ENCODE results near the gene RASAL3.

GRCh38 chr19:15426485-15427349 lies 37.6 kb downstream of the RASAL3 start:
- no peak for TF ChIP-seq MXI1 (IDR thresholded peaks at IDR 0.05; ENCODE audit: borderline replicate concordance, low read depth, low read length)
- TF ChIP-seq CTCF (conservative IDR thresholded peaks at IDR 0.05; ENCODE audit: low read depth, low read length): no peak
- TF ChIP-seq USF2 (IDR thresholded peaks at IDR 0.05; ENCODE audit: low read depth, low read length): no peak
- no peak for TF ChIP-seq POLR2A (IDR thresholded peaks at IDR 0.05; ENCODE audit: low read depth, low read length)
